ENCODE data around the gene PATZ1.

GRCh38 chr22:31361743-31362142 lies 15.6 kb upstream of the PATZ1 start:
- no peak for TF ChIP-seq CTCF (IDR thresholded peaks at IDR 0.05; ENCODE audit: control extremely low read depth in 1 of 3, insufficient read depth in 1 of 3, low read depth in 1 of 3, low read length in 3 of 3)
- TF ChIP-seq GABPA (IDR thresholded peaks at IDR 0.05; ENCODE audit: borderline replicate concordance, insufficient read depth, low read length), result no peak
- no peak for TF ChIP-seq SUZ12 (IDR thresholded peaks at IDR 0.05; ENCODE audit: low read length)
- no peak for TF ChIP-seq POLR2A (IDR thresholded peaks at IDR 0.05; ENCODE audit: control extremely low read depth in 1 of 2, low read depth in 2 of 2, low read length in 2 of 2)
- TF ChIP-seq KDM1A (IDR thresholded peaks at IDR 0.05; ENCODE audit: borderline replicate concordance, low read length), result no peak
